Endothelial cell of umbilical vein (primary cell): Measurements from ENCODE around the gene B9D2. TPM values are rescaled to one million over a fixed set of nuclear protein-coding genes. Genes with fewer than 3 reads are reported as not detected.

Experiments
- BruUV-seq: library from RNA; stranded (reverse); fragments of 400-500 nt; replicated peaks from 2 replicates; lab custom pipeline; 2021; lab: Mats Ljungman, UMichigan
- CTCF ChIA-PET: fragments of 300-600, 350-600 bp; sonication (Branson Sonifier 250); formaldehyde crosslinking; loops from one replicate; lab custom pipeline; 2021; ENCODE audit warnings: antibody characterized with exemption, inconsistent platforms; lab: Charles Lee
- POLR2A ChIA-PET: fragments of 300-600, 350-600 bp; sonication (Branson Sonifier 250); formaldehyde crosslinking; loops from one replicate; lab custom pipeline; 2021; ENCODE audit warnings: antibody characterized with exemption, inconsistent platforms; lab: Charles Lee
- DNase-seq: peaks from one replicate; pipeline ENCODE4 v3.0.0-alpha.2; 2011; ENCODE audit warnings: low read depth, low spot score
- FAIRE-seq: peaks from 2 replicates; lab custom pipeline; 2011; peaks lifted over from hg19 to GRCh38; lab: Jason Lieb, UNC
- H2AFZ ChIP-seq: 2 replicates; pipeline ENCODE4 v1.6.0; 2012; ENCODE audit warnings: low read depth, low read length, control low read depth, inconsistent platforms
- H3K27ac ChIP-seq: 2 replicates; pipeline ENCODE4 v1.5.1; 2011; ENCODE audit warnings: low read depth, mild to moderate bottlenecking, control low read depth, low read length, moderate library complexity; ENCODE audit not compliant: insufficient read depth
- H3K27me3 ChIP-seq, 2 experiments: 2 replicates each; pipeline versions ENCODE4 v1.6.0 to v1.6.1; 2011; ENCODE audit warnings: low read length in 2 of 2, mixed read lengths in 1 of 2; ENCODE audit not compliant: control insufficient read depth in 2 of 2, insufficient read depth in 2 of 2
- H3K36me3 ChIP-seq, 2 experiments: 2 replicates in 1 of 2; 3 replicates in 1 of 2; pipeline ENCODE4 v1.5.1; 2011; ENCODE audit warnings: low read length in 2 of 2, mild to moderate bottlenecking in 1 of 2, moderate library complexity in 1 of 2; ENCODE audit not compliant: control insufficient read depth in 2 of 2, insufficient read depth in 2 of 2; ENCODE audit errors: extremely low read depth in 1 of 2
- H3K4me1 ChIP-seq: 3 replicates; pipeline ENCODE4 v1.5.1; 2011; ENCODE audit warnings: mild to moderate bottlenecking, low read length; ENCODE audit not compliant: control insufficient read depth, insufficient read depth; ENCODE audit errors: extremely low read depth
- H3K4me2 ChIP-seq: 2 replicates; pipeline ENCODE4 v1.6.1; 2011; ENCODE audit warnings: low read length, control low read depth, mixed read lengths; ENCODE audit not compliant: insufficient read depth
- H3K4me3 ChIP-seq, 3 experiments: fragments of 200-600 bp in 1 of 3; sonication (generic), shearing (Covaris generic) in 1 of 3; replicated peaks in 1 of 3; 2 replicates each; pipeline ENCODE4 v1.5.1; 2011 to 2016; ENCODE audit warnings: control low read depth in 3 of 3, low read length in 3 of 3, mild to moderate bottlenecking in 2 of 3, inconsistent platforms in 1 of 3, low read depth in 1 of 3, moderate library complexity in 1 of 3; ENCODE audit not compliant: insufficient read depth in 1 of 3
- H3K79me2 ChIP-seq: 2 replicates; pipeline ENCODE4 v1.6.0; 2012; ENCODE audit warnings: low read length, inconsistent platforms; ENCODE audit not compliant: control insufficient read depth, insufficient read depth
- H3K9ac ChIP-seq: replicated peaks from 2 replicates; pipeline ENCODE3; 2011; ENCODE audit warnings: low read length, control low read depth; ENCODE audit not compliant: insufficient read depth; ENCODE audit errors: extremely low read depth
- H3K9me1 ChIP-seq: replicated peaks from 3 replicates; pipeline ENCODE4 v1.6.0; 2011; ENCODE audit warnings: mild to moderate bottlenecking, low read length; ENCODE audit not compliant: control insufficient read depth, insufficient read depth; ENCODE audit errors: extremely low read depth
- H3K9me3 ChIP-seq: replicated peaks from 2 replicates; pipeline ENCODE4 v1.5.1; 2012; ENCODE audit warnings: low read length, inconsistent platforms; ENCODE audit not compliant: control insufficient read depth, insufficient read depth
- H4K20me1 ChIP-seq: replicated peaks from 2 replicates; pipeline ENCODE3; 2011; ENCODE audit warnings: mild to moderate bottlenecking, low read length; ENCODE audit not compliant: control insufficient read depth, insufficient read depth; ENCODE audit errors: extremely low read depth
- FOS ChIP-seq: IDR thresholded peaks from 2 replicates; pipeline ENCODE4 v1.6.1; 2011; ENCODE audit warnings: mild to moderate bottlenecking, low read length, moderate library complexity, borderline replicate concordance; ENCODE audit not compliant: insufficient read depth
- GATA2 ChIP-seq: IDR thresholded peaks from 2 replicates; pipeline ENCODE4 v1.7.0; 2011; ENCODE audit warnings: low read depth, mild to moderate bottlenecking, moderate library complexity, mixed read lengths, low read length; ENCODE audit not compliant: insufficient read length, insufficient read depth
- JUN ChIP-seq: IDR thresholded peaks from 2 replicates; pipeline ENCODE4 v1.6.1; 2011; ENCODE audit warnings: borderline replicate concordance, low read depth; ENCODE audit not compliant: insufficient read length, insufficient read depth
- POLR2A ChIP-seq: IDR thresholded peaks from 2 replicates; pipeline ENCODE4 v1.6.1; 2012; ENCODE audit warnings: low read depth, mild to moderate bottlenecking, control low read depth, low read length
- POLR2AphosphoS5 ChIP-seq: IDR thresholded peaks from 2 replicates; pipeline ENCODE4 v1.6.1; 2012; ENCODE audit warnings: low read depth, mild to moderate bottlenecking, control low read depth, low read length, moderate library complexity; ENCODE audit not compliant: insufficient read depth
- dilution Hi-C: fragments of 300-500 bp; cut with MboI; formaldehyde crosslinking; loops from one replicate; pipeline ENCODE4 v1.15.0; 2019; ENCODE audit warnings: low sequenced_read_pairs; ENCODE audit not compliant: extremely low pct_ligation_motif_present
- intact Hi-C: fragments of 100-400 bp; cut with micrococcal nuclease; formaldehyde crosslinking; loops from one replicate; pipeline ENCODE4 v1.10.0; 2022
- polyA plus RNA-seq, 4 experiments: library from polyadenylated mRNA; depleted of rRNA in 3 of 4; stranded (reverse) in 3 of 4; unstranded in 1 of 4; fragments of >200 nt; gene quantifications; 2 replicates each; pipeline versions ENCODE4 v1.2.1 to v1.2.3, GENCODE V29; 2011 to 2012; ENCODE audit warnings: missing spikeins in 1 of 4
- total RNA-seq: library from RNA; stranded (reverse); gene quantifications from 2 replicates; pipeline ENCODE4 v1.2.3, GENCODE V29; 2021
- TF ChIP-seq, protein P1 (sequence below), 2 donors: IDR thresholded peaks; 1 replicate in 1 of 2; 2 replicates in 1 of 2; pipeline ENCODE4 v1.5.1; 2011; ENCODE audit warnings: low read length in 2 of 2, mild to moderate bottlenecking in 2 of 2, moderate library complexity in 2 of 2, control low read depth in 1 of 2, inconsistent platforms in 1 of 2, low read depth in 1 of 2; ENCODE audit not compliant: insufficient read depth in 1 of 2; ENCODE audit errors: extremely low read depth in 1 of 2

The B9D2 gene
- total and polyA plus RNA-seq, 2 donors (not counting 3 experiments of a cell fraction or from before 2014, with no cell fraction given), result 12.2 to 23.9 TPM

DNA sequence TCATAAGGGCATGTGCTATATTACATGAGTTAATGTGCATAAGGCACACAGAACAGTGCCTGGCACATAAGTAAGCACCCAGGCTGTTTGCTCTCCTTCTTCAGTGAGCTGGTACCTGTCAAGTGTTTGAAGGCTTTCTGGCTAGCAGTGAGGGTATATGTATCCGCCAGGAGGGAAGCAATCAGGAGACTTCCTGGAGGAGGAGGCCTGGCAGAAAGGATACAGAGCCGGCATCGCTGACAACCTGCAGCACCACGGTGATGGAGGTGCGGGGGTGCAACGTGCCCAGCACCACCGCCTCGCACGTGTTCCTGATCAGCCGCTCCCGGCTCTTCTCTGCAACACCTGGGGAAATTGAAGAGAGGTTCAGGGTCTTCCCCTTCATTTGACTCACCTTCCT lies 27.7 kb upstream of the B9D2 start:
- no peak overlapping the region for H2AFZ ChIP-seq
- H3K9me3 ChIP-seq, result no peaks in the 10 kb centered on the region
- TF ChIP-seq POLR2AphosphoS5, result no peak
- no peak for TF ChIP-seq GATA2
- TF ChIP-seq, protein P1, sequence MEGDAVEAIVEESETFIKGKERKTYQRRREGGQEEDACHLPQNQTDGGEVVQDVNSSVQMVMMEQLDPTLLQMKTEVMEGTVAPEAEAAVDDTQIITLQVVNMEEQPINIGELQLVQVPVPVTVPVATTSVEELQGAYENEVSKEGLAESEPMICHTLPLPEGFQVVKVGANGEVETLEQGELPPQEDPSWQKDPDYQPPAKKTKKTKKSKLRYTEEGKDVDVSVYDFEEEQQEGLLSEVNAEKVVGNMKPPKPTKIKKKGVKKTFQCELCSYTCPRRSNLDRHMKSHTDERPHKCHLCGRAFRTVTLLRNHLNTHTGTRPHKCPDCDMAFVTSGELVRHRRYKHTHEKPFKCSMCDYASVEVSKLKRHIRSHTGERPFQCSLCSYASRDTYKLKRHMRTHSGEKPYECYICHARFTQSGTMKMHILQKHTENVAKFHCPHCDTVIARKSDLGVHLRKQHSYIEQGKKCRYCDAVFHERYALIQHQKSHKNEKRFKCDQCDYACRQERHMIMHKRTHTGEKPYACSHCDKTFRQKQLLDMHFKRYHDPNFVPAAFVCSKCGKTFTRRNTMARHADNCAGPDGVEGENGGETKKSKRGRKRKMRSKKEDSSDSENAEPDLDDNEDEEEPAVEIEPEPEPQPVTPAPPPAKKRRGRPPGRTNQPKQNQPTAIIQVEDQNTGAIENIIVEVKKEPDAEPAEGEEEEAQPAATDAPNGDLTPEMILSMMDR (IDR thresholded peaks at IDR 0.05; ENCODE audit: extremely low read depth in 1 of 2, insufficient read depth in 1 of 2, low read depth in 1 of 2, low read length in 2 of 2), result no peak
- no peak for TF ChIP-seq FOS
- no peak for TF ChIP-seq JUN
- H3K9me1 ChIP-seq, result no peaks in the 10 kb centered on the region
- dilution Hi-C loops (no loop called here), intact Hi-C loops (no loop called here)
- no peaks in the 10 kb centered on the region for H3K4me1 ChIP-seq
- no peaks in the 10 kb centered on the region for H3K79me2 ChIP-seq
- no peak overlapping the region for H3K27ac ChIP-seq
- FAIRE-seq (no peak), DNase-seq (no peak)
- ChIA-PET CTCF (no interaction called here), POLR2A (no interaction called here)
- no peaks in the 10 kb centered on the region for H3K27me3 ChIP-seq
- BruUV-seq, result no TSS peak
- H3K4me3 ChIP-seq, result no peak overlapping the region
- no peak overlapping the region for H3K4me2 ChIP-seq
- H3K9ac ChIP-seq, result no peak overlapping the region
- H4K20me1 ChIP-seq, result no peaks in the 10 kb centered on the region
- H3K36me3 ChIP-seq, result peaks cover 3 to 11% of the 10 kb centered on the region in 2 experiments

GRCh38 chr19:41386442-41386841 lies 22.5 kb upstream of the B9D2 start:
- H3K4me2 ChIP-seq, result no peak overlapping the region
- no TSS peak for BruUV-seq
- no peaks in the 10 kb centered on the region for H3K27me3 ChIP-seq
- H3K4me1 ChIP-seq, result no peaks in the 10 kb centered on the region
- no peaks in the 10 kb centered on the region for H3K9me3 ChIP-seq
- no peak overlapping the region for H3K9ac ChIP-seq
- dilution Hi-C loops (no loop called here), intact Hi-C loops (no loop called here)
- POLR2A ChIA-PET, result no interaction called here
- H4K20me1 ChIP-seq, result no peaks in the 10 kb centered on the region
- no peak overlapping the region for H3K4me3 ChIP-seq
- peaks cover 3 to 12% of the 10 kb centered on the region in 2 experiments for H3K36me3 ChIP-seq
- DNase-seq (no peak), FAIRE-seq (no peak)
- no peak overlapping the region for H3K27ac ChIP-seq
- CTCF ChIA-PET, result interaction anchor here (0.6 to 1.8 kb wide), 2 partner anchors 33 to 64 kb away, joined by 3 to 7 read pairs; partner anchors contain the start of gene TGFB1
- no peak overlapping the region for H2AFZ ChIP-seq
- TF ChIP-seq POLR2A (no peak), JUN (no peak), GATA2 (no peak)
- no peaks in the 10 kb centered on the region for H3K79me2 ChIP-seq
- H3K9me1 ChIP-seq, result no peaks in the 10 kb centered on the region
